ENCODE results near the gene NDUFAF8. TPM values are rescaled to one million over a fixed set of nuclear protein-coding genes. Genes with fewer than 3 reads are reported as not detected.

NDUFAF8 gene
- total RNA-seq, 4 donors from 2014 or later = 28.7 to 56.7 (median 37.5) TPM

GRCh38 chr17:81260171-81260570 is 21.1 kb downstream of the NDUFAF8 start:
- TF ChIP-seq, protein P1, sequence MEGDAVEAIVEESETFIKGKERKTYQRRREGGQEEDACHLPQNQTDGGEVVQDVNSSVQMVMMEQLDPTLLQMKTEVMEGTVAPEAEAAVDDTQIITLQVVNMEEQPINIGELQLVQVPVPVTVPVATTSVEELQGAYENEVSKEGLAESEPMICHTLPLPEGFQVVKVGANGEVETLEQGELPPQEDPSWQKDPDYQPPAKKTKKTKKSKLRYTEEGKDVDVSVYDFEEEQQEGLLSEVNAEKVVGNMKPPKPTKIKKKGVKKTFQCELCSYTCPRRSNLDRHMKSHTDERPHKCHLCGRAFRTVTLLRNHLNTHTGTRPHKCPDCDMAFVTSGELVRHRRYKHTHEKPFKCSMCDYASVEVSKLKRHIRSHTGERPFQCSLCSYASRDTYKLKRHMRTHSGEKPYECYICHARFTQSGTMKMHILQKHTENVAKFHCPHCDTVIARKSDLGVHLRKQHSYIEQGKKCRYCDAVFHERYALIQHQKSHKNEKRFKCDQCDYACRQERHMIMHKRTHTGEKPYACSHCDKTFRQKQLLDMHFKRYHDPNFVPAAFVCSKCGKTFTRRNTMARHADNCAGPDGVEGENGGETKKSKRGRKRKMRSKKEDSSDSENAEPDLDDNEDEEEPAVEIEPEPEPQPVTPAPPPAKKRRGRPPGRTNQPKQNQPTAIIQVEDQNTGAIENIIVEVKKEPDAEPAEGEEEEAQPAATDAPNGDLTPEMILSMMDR (IDR thresholded peaks at IDR 0.05) = no peak
- ATAC-seq (ENCODE audit: low FRiP score) (no peak), DNase-seq (ENCODE audit: low spot score) (no peak)

DNA sequence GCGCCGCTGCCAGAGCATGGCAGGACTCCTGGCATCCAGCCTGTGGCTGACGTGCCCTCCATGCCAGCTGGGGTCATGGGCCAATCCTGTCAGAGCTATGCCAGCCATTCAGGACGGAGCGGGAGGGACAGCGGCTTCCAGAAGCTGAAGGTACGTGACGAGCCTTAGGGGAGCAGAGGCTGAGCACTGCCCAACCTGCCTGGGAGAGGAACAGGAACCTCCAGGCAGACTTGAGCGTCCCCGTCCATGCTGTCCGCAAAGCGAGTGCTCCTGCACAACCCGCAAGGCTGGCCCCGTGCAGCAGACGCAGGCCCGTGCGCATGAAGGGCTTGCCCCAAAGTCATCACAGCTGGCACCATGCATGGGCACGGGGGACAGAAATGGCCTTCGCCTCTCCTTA is 21.5 kb downstream of the NDUFAF8 start:
- ATAC-seq (ENCODE audit: low FRiP score) (no peak), DNase-seq (ENCODE audit: low spot score) (no peak)
- TF ChIP-seq, protein P1 (IDR thresholded peaks at IDR 0.05) = no peak

GRCh38 chr17:81261096-81261495 is 22.0 kb downstream of the NDUFAF8 start:
- DNase-seq (ENCODE audit: low spot score) = no peak
- no peak for ATAC-seq (ENCODE audit: low FRiP score)
- TF ChIP-seq, protein P1 (IDR thresholded peaks at IDR 0.05) = no peak

- DNase-seq (ENCODE audit: low spot score) = no peak
- TF ChIP-seq, protein P1 (IDR thresholded peaks at IDR 0.05) = no peak
- no peak for ATAC-seq (ENCODE audit: low FRiP score)
These were observed 22.6 kb downstream of the NDUFAF8 start for GRCh38 chr17:81261582-81262336.

- DNase-seq (ENCODE audit: low spot score) (no peak), ATAC-seq (ENCODE audit: low FRiP score) (no peak)
- TF ChIP-seq, protein P1 (IDR thresholded peaks at IDR 0.05) = no peak
These were observed 24.5 kb downstream of the NDUFAF8 start for GRCh38 chr17:81263371-81264181.

- DNase-seq (ENCODE audit: low spot score) (no peak), ATAC-seq (ENCODE audit: low FRiP score) (no peak)
- TF ChIP-seq, protein P1 (IDR thresholded peaks at IDR 0.05) = no peak
These were observed 25.5 kb downstream of the NDUFAF8 start for GRCh38 chr17:81264640-81265039.

Measured in omental fat pad (tissue), 4 donors.